22Rv1 (cell line): ENCODE data around the gene NCOA6.

Experiments used
- CTCF ChIP-seq: fragments of 450-650 bp; IDR thresholded peaks from 2 replicates; pipeline ENCODE4 v1.5.1; 2017; ENCODE audit warnings: mild to moderate bottlenecking
- ZFX ChIP-seq: fragments of 450-650 bp; IDR thresholded peaks from 2 replicates; pipeline ENCODE4 v1.6.1; 2017; ENCODE audit warnings: antibody characterized with exemption, borderline replicate concordance

DNA sequence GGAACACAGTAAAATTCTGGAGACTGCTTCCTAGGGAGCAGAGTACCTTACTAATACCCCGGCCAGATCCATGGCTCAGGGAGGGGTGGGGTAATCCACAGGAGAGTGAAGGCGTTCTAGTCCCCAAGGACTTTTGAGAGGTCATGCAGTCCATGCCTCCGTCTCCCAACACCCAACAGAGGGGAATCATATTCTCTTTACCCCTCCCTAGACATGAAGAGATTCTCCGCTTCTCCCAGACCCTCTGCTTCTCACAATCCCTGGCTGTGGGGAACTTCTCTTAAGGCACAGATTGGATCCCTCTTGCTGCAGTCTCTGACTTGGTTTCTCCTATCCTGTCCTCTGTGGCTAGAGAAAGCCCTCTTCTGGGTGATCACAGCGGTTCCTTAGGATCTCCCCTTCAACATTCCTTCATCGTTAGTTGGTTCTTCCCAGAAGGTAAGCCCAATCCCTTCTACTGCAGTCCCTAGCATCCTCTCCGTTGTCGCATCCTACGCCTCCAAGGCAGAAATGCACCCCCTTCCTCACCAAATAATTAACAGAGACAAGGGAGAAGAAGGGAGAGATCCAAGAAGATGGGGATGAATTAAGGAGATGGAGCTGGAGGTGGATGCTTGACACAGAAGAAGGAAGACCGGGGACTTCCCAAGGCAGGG, 46.6 kb upstream of the NCOA6 start:
- TF ChIP-seq CTCF (no peak), ZFX (no peak)
